HCT116 (cell line): ENCODE measurements around the gene RTF2. TPM values are rescaled to one million over a fixed set of nuclear protein-coding genes. Genes with fewer than 3 reads are reported as not detected.

ENCODE experiments used
- ATAC-seq: fragments of 200-7000 bp; cut with Tn5 transposase; 2 replicates; pipeline ENCODE4 v1.9.1; 2020; ENCODE audit warnings: mild to moderate bottlenecking, moderate library complexity
- BruUV-seq: library from RNA; stranded (reverse); fragments of 400-500 nt; replicated peaks from 2 replicates; lab custom pipeline; 2021; lab: Mats Ljungman, UMichigan
- CTCF ChIA-PET: fragments of 300-600 bp; sonication (Branson Sonifier 250); formaldehyde crosslinking; loops from one replicate; lab custom pipeline; 2021; ENCODE audit warnings: antibody characterized with exemption; lab: Charles Lee
- POLR2A ChIA-PET: fragments of 300-600, 350-600 bp; sonication (Branson Sonifier 250); formaldehyde crosslinking; loops from one replicate; lab custom pipeline; 2021; ENCODE audit warnings: antibody characterized with exemption; lab: Charles Lee
- RAD21 ChIA-PET, 2 experiments: fragments of 300-600 bp; sonication (Branson Sonifier 250); formaldehyde crosslinking; loops; one replicate each; lab custom pipeline; 2023; ENCODE audit warnings: low total read pairs in 2 of 2; ENCODE audit not compliant: uncharacterized antibody in 2 of 2, unreplicated experiment in 2 of 2, low non-redundant PET in 1 of 2; lab: Charles Lee
- DNase-seq: peaks from one replicate; pipeline ENCODE4 v3.0.0-alpha.2; 2010; ENCODE audit warnings: low read depth, low spot score
- H2AFZ ChIP-seq: fragments of 200-600 bp; shearing (Covaris generic), sonication (generic); 2 replicates; pipeline ENCODE4 v1.6.1; 2017; ENCODE audit warnings: low read depth, mixed run types, mixed read lengths, antibody characterized with exemption, low read length; ENCODE audit not compliant: poor library complexity, severe bottlenecking
- H3K27ac ChIP-seq: 2 replicates; pipeline ENCODE4 v1.5.1; 2012; ENCODE audit warnings: low read depth, low read length
- H3K27me3 ChIP-seq: fragments of 200-600 bp; sonication (generic); 2 replicates; pipeline ENCODE4 v1.6.1; 2016; ENCODE audit warnings: mixed run types, low read length, mixed read lengths; ENCODE audit not compliant: insufficient read depth
- H3K36me3 ChIP-seq, 2 experiments: fragments of 200-500 bp in 1 of 2; fragments of 200-600 bp in 1 of 2; sonication (Bioruptor generic) in 1 of 2; sonication (generic) in 1 of 2; 2 replicates each; pipeline versions ENCODE4 v1.5.1 to v1.6.1; 2014 to 2016; ENCODE audit warnings: low read length in 2 of 2, inconsistent platforms in 1 of 2, mixed read lengths in 1 of 2, mixed run types in 1 of 2; ENCODE audit not compliant: insufficient read depth in 2 of 2, control insufficient read depth in 1 of 2
- H3K4me1 ChIP-seq, 2 experiments: fragments of 200-600 bp in 1 of 2; sonication (generic) in 1 of 2; 2 replicates each; pipeline versions ENCODE4 v1.5.1 to v1.6.1; 2012 to 2017; ENCODE audit warnings: low read length in 2 of 2, inconsistent platforms in 1 of 2, mild to moderate bottlenecking in 1 of 2, mixed read lengths in 1 of 2, mixed run types in 1 of 2, moderate library complexity in 1 of 2; ENCODE audit not compliant: insufficient read depth in 2 of 2, control insufficient read depth in 1 of 2
- H3K4me2 ChIP-seq: fragments of 200-600 bp; sonication (generic); 2 replicates; pipeline ENCODE4 v1.6.1; 2017; ENCODE audit warnings: mixed run types, low read length, mixed read lengths
- H3K4me3 ChIP-seq, 2 experiments: fragments of 200-600 bp in 1 of 2; sonication (generic) in 1 of 2; replicated peaks in 1 of 2; 2 replicates each; pipeline ENCODE4 v1.5.1; 2011 to 2016; ENCODE audit warnings: low read length in 2 of 2, control low read depth in 1 of 2, low read depth in 1 of 2, mild to moderate bottlenecking in 1 of 2, mixed read lengths in 1 of 2, mixed run types in 1 of 2
- H3K79me2 ChIP-seq: fragments of 200-600 bp; sonication (generic); 2 replicates; pipeline ENCODE4 v1.6.1; 2017; ENCODE audit warnings: mild to moderate bottlenecking, mixed run types, low read length, moderate library complexity, mixed read lengths; ENCODE audit not compliant: insufficient read depth
- H3K9ac ChIP-seq: fragments of 200-600 bp; sonication (generic); 2 replicates; pipeline ENCODE4 v1.6.1; 2016; ENCODE audit warnings: low read length, mixed read lengths
- H3K9me2 ChIP-seq: fragments of 200-600 bp; sonication (generic), shearing (Covaris generic); 2 replicates; pipeline ENCODE4 v1.6.1; 2017; ENCODE audit warnings: mixed run types, mild to moderate bottlenecking, moderate library complexity; ENCODE audit not compliant: insufficient read depth
- H3K9me3 ChIP-seq, 2 experiments: fragments of 200-500 bp in 1 of 2; fragments of 200-600 bp in 1 of 2; sonication (Bioruptor generic) in 1 of 2; sonication (generic) in 1 of 2; 2 replicates each; pipeline ENCODE4 v1.6.1; 2014 to 2017; ENCODE audit warnings: low read length in 2 of 2, mixed read lengths in 2 of 2, inconsistent platforms in 1 of 2, low read depth in 1 of 2, mild to moderate bottlenecking in 1 of 2, mixed run types in 1 of 2, moderate library complexity in 1 of 2; ENCODE audit not compliant: control insufficient read depth in 1 of 2, insufficient read depth in 1 of 2
- H4K20me1 ChIP-seq: fragments of 200-600 bp; sonication (generic), shearing (Covaris generic); 2 replicates; pipeline ENCODE4 v1.6.1; 2017; ENCODE audit warnings: mixed run types, mild to moderate bottlenecking, moderate library complexity; ENCODE audit not compliant: insufficient read depth
- CBX3 ChIP-seq: IDR thresholded peaks from 2 replicates; pipeline ENCODE4 v1.6.1; 2012; ENCODE audit warnings: low read depth
- CEBPB ChIP-seq: IDR thresholded peaks from 2 replicates; pipeline ENCODE4 v1.6.1; 2012; ENCODE audit warnings: low read depth
- EGR1 ChIP-seq: IDR thresholded peaks from 2 replicates; pipeline ENCODE4 v1.6.1; 2012; ENCODE audit warnings: low read depth
- EZH2 ChIP-seq: fragments of 200-600 bp; sonication (generic); IDR thresholded peaks from 2 replicates; pipeline ENCODE4 v1.6.1; 2017; ENCODE audit warnings: antibody characterized with exemption, mixed run types
- FOSL1 ChIP-seq: IDR thresholded peaks from 2 replicates; pipeline ENCODE4 v1.6.1; 2012; ENCODE audit warnings: low read depth
- POLR2AphosphoS5 ChIP-seq: IDR thresholded peaks from 2 replicates; pipeline ENCODE4 v1.6.1; 2011; ENCODE audit warnings: mild to moderate bottlenecking, low read depth, low read length, moderate library complexity
- RAD21 ChIP-seq: IDR thresholded peaks from 2 replicates; pipeline ENCODE4 v1.6.1; 2012; ENCODE audit warnings: low read depth, mild to moderate bottlenecking
- SIN3A ChIP-seq: IDR thresholded peaks from 2 replicates; pipeline ENCODE4 v1.6.1; 2012; ENCODE audit warnings: low read depth
- ZFX ChIP-seq: fragments of 450-650 bp; IDR thresholded peaks from 2 replicates; pipeline ENCODE4 v1.6.1; 2017
- intact Hi-C: fragments of 100-400 bp; cut with micrococcal nuclease; formaldehyde crosslinking; loops from 2 replicates; pipeline ENCODE4 v1.10.0; 2022
- total RNA-seq: library from RNA; stranded (reverse); gene quantifications from one replicate; pipeline ENCODE4 v1.2.1, GENCODE V29; 2021; ENCODE audit not compliant: unreplicated experiment
- TF ChIP-seq, protein P1 (sequence below): IDR thresholded peaks from 2 replicates; pipeline ENCODE4 v1.6.1; 2012; ENCODE audit warnings: low read depth
- TF ChIP-seq, protein P2 (sequence below): IDR thresholded peaks from 2 replicates; pipeline ENCODE4 v1.6.1; 2011; ENCODE audit warnings: mild to moderate bottlenecking, low read length, moderate library complexity; ENCODE audit not compliant: insufficient replicate concordance; ENCODE audit errors: extremely low read depth
- TF ChIP-seq, protein P3 (sequence below): IDR thresholded peaks from 2 replicates; pipeline ENCODE4 v1.6.1; 2012
- TF ChIP-seq, protein P4 (sequence below), 3 experiments: fragments of 200-600 bp in 1 of 3; sonication (generic) in 1 of 3; IDR thresholded peaks in 2 of 3; conservative IDR thresholded peaks in 1 of 3; 2 replicates each; pipeline ENCODE4 v1.5.1; 2012 to 2017; ENCODE audit warnings: low read depth in 2 of 3, low read length in 2 of 3, antibody characterized with exemption in 1 of 3, borderline replicate concordance in 1 of 3, control low read depth in 1 of 3, mild to moderate bottlenecking in 1 of 3, mixed read lengths in 1 of 3, mixed run types in 1 of 3, moderate library complexity in 1 of 3; ENCODE audit not compliant: insufficient read depth in 1 of 3

RTF2 gene
- total RNA-seq, 1 experiment from 2014 or later, result 73.8 TPM

DNA sequence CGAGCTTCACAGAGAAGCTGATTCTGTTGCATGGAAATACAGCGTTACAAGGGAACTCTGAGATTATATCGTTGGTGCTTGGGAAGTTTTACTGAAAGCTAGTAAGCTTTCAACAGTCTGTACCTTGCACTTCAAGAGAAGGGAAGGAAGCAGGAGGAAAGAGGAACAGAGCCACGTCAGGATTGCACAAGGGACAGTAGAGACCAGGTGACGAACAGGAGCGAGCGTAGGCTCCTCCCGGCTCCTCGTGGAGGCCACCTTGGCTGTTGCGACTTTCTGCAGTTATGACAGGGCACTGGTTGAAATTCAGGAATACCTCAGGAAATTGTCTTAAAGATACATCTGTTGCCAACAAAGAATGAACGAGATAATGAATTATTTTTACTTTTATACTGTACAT, 18.8 kb downstream of the RTF2 start:
- ATAC-seq (no peak), DNase-seq (no peak)
- no peaks in the 10 kb centered on the region for H4K20me1 ChIP-seq
- peaks cover 13 to 28% of the 10 kb centered on the region in 2 experiments; a peak in 3 of 4 replicates for H3K36me3 ChIP-seq
- no peak for TF ChIP-seq SIN3A
- TF ChIP-seq, protein P1, sequence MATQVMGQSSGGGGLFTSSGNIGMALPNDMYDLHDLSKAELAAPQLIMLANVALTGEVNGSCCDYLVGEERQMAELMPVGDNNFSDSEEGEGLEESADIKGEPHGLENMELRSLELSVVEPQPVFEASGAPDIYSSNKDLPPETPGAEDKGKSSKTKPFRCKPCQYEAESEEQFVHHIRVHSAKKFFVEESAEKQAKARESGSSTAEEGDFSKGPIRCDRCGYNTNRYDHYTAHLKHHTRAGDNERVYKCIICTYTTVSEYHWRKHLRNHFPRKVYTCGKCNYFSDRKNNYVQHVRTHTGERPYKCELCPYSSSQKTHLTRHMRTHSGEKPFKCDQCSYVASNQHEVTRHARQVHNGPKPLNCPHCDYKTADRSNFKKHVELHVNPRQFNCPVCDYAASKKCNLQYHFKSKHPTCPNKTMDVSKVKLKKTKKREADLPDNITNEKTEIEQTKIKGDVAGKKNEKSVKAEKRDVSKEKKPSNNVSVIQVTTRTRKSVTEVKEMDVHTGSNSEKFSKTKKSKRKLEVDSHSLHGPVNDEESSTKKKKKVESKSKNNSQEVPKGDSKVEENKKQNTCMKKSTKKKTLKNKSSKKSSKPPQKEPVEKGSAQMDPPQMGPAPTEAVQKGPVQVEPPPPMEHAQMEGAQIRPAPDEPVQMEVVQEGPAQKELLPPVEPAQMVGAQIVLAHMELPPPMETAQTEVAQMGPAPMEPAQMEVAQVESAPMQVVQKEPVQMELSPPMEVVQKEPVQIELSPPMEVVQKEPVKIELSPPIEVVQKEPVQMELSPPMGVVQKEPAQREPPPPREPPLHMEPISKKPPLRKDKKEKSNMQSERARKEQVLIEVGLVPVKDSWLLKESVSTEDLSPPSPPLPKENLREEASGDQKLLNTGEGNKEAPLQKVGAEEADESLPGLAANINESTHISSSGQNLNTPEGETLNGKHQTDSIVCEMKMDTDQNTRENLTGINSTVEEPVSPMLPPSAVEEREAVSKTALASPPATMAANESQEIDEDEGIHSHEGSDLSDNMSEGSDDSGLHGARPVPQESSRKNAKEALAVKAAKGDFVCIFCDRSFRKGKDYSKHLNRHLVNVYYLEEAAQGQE, result no peak
- TF ChIP-seq POLR2AphosphoS5, result no peak
- TF ChIP-seq, protein P2, sequence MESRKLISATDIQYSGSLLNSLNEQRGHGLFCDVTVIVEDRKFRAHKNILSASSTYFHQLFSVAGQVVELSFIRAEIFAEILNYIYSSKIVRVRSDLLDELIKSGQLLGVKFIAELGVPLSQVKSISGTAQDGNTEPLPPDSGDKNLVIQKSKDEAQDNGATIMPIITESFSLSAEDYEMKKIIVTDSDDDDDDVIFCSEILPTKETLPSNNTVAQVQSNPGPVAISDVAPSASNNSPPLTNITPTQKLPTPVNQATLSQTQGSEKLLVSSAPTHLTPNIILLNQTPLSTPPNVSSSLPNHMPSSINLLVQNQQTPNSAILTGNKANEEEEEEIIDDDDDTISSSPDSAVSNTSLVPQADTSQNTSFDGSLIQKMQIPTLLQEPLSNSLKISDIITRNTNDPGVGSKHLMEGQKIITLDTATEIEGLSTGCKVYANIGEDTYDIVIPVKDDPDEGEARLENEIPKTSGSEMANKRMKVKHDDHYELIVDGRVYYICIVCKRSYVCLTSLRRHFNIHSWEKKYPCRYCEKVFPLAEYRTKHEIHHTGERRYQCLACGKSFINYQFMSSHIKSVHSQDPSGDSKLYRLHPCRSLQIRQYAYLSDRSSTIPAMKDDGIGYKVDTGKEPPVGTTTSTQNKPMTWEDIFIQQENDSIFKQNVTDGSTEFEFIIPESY, result no peak
- no peak for TF ChIP-seq EZH2
- TF ChIP-seq ZFX, result no peak
- TF ChIP-seq, protein P3, sequence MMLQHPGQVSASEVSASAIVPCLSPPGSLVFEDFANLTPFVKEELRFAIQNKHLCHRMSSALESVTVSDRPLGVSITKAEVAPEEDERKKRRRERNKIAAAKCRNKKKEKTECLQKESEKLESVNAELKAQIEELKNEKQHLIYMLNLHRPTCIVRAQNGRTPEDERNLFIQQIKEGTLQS, result no peak
- no peak for TF ChIP-seq RAD21
- no peak for TF ChIP-seq CEBPB
- TF ChIP-seq, protein P4, sequence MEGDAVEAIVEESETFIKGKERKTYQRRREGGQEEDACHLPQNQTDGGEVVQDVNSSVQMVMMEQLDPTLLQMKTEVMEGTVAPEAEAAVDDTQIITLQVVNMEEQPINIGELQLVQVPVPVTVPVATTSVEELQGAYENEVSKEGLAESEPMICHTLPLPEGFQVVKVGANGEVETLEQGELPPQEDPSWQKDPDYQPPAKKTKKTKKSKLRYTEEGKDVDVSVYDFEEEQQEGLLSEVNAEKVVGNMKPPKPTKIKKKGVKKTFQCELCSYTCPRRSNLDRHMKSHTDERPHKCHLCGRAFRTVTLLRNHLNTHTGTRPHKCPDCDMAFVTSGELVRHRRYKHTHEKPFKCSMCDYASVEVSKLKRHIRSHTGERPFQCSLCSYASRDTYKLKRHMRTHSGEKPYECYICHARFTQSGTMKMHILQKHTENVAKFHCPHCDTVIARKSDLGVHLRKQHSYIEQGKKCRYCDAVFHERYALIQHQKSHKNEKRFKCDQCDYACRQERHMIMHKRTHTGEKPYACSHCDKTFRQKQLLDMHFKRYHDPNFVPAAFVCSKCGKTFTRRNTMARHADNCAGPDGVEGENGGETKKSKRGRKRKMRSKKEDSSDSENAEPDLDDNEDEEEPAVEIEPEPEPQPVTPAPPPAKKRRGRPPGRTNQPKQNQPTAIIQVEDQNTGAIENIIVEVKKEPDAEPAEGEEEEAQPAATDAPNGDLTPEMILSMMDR (IDR thresholded peaks at IDR 0.05 in 2 of 3, conservative IDR thresholded peaks at IDR 0.05 in 1 of 3; ENCODE audit: borderline replicate concordance in 1 of 3, insufficient read depth in 1 of 3, low read depth in 2 of 3, low read length in 2 of 3), result no peak
- no peak for TF ChIP-seq FOSL1
- no peak for TF ChIP-seq CBX3
- no peak for TF ChIP-seq EGR1
- H3K9ac ChIP-seq, result no peak overlapping the region
- no peaks in the 10 kb centered on the region for H3K4me1 ChIP-seq
- intact Hi-C loops, result no loop called here
- H3K4me2 ChIP-seq, result no peak overlapping the region
- peaks cover 22% of the 10 kb centered on the region; the same call in 1 of the 2 replicates for H3K79me2 ChIP-seq
- no peak overlapping the region for H3K4me3 ChIP-seq
- H3K9me3 ChIP-seq, result no peaks in the 10 kb centered on the region
- ChIA-PET POLR2A (no interaction called here), CTCF (no interaction called here), RAD21 (no interaction called here)
- no peaks in the 10 kb centered on the region for H3K9me2 ChIP-seq
- no peaks in the 10 kb centered on the region for H3K27me3 ChIP-seq
- H2AFZ ChIP-seq, result no peak overlapping the region
- H3K27ac ChIP-seq, result no peak overlapping the region
- BruUV-seq, result no TSS peak
